IPS-NIHi7 (cell line): Measurements from ENCODE around the gene MOB3B.

Source experiments
- DNase-seq: peaks from one replicate; pipeline ENCODE4 v3.0.0; 2012; ENCODE audit warnings: mixed read lengths; ENCODE audit errors: extremely low spot score

MOB3B gene

DNA sequence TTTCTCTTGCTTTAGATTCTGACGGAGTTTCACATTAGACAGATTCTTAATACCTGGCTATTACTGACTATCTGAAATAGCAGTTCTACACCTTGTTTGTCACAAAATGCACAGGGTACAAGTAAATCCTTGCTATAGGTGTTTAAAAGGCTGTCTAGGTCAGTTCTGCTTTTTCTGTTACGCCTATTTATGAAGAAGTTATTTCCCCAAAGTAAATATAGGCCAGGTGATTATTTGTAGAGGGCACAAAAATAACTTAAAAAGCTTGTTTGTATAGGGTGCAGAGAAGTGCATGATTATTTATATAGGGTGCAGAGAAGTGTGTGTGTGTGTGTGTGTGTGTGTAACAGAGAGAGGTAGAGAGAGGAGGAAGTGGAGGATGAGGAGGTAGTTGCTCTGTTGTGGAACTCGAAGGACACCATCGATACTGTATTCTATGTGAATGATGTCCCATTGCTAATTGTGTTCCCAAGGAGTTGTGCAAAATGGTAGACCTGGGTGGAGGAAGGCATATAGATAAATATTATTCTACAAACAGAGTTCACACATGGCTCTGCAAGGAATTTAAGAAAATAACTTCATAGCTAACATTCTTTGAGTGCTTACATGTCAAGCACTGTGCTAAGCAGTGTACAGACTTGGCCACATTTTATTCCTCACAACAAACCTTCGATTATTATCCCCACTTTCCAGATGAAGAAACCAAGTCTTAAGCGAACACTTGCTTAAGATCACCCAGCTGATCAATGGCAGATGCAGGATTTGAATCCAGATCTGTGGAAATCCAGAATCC is 136.4 kb downstream of the MOB3B start:
- DNase-seq, result no peak

- no peak for DNase-seq
Measured at GRCh38 chr9:27392451-27392850, 137.2 kb downstream of the MOB3B start.

GRCh38 chr9:27391040-27391895 is 138.3 kb downstream of the MOB3B start:
- DNase-seq, result no peak

DNA sequence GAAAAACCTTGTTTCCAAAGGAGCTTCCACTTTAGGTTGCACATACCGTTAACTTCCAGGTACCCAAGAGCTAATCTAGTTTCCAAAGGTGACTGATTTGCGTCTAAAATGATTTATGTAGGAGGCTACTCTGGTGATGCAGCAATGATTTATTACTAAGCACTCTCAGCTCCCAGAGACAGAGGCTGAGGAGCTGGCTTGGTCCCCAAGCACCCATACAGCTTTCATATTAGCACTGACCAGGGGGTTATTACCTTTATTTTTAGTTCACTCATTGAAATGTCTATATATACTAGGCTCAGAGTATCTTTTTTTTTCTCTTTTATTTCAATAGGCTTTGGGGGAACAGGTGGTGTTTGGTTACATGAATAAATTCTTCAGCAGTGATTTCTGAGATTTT is 141.5 kb downstream of the MOB3B start:
- no peak for DNase-seq

DNA sequence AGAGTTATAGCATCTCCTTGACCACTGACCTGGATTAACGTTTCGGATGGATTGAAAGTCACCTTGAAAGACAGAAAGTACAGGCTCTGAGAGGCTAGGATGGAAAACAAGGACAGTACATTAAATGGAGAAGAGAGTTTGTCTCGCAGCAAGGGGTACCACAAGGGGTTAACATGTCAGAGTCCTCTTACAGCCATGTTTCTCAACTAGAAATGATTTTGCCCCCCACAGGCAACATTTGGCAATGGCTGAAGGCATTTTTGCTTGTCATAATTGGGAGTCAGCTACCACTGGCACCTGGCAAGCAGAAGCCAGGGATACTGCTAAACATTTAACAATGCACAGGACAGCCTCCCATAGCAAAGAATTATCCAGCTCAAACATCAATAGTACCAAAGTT is 141.9 kb downstream of the MOB3B start:
- DNase-seq, result no peak

GRCh38 chr9:27386571-27387091 is 143.0 kb downstream of the MOB3B start:
- no peak for DNase-seq

DNA sequence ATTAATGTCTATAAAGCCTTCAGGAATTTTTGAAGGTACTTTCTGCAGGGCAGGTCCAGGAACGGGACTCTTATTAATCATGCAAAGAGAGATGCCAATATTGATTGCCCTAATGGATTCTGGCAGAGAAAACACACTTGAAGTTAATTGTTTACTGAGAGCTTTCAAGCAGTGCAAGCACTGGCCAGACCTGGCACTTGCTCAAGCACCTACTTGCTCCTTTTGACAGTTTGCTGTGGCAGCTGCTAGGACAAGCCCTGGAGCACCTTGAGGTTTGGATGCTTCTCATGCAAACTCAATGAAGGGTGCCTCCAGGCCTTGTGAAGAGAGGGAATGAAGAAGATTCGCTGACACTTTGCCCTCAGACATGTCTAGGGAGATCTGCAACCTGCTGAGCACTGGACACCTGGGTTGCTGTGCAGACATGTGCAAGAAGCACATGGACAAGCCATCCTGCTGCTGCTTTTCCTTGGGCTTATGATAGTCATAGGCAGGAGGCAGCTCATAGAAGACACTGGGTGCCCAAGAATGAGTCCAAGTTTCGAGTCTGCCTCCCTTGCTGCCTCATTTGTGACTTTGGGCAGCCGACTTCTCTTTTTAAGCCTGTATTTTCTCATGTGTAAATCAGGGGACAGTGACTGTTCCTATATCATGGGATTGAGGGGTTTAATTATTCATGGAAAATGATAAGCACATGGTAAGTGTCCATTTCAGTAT is 143.8 kb downstream of the MOB3B start:
- DNase-seq, result no peak

GRCh38 chr9:27384262-27385014 is 145.2 kb downstream of the MOB3B start:
- DNase-seq, result no peak

DNA sequence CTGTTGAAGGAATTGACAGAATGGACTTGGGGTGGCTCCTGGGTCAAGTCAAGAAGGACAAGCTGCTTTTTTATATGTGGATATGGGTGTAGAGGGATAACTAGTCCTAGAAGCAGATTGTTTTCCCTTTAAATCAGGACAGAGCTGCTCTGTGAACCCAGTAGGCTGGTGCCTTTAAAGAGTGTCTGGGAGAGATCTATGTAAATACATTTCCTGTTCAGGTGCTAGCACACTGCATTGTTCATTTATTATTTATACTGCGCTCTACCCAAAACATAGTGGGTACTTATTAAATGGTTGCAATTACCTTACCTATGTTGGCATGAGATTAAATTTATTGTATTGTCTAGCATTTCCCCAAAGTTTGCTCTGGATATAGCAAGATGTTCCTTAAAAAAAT is 146.1 kb downstream of the MOB3B start:
- no peak for DNase-seq

GRCh38 chr9:27382975-27383374 is 146.6 kb downstream of the MOB3B start:
- no peak for DNase-seq

GRCh38 chr9:27382308-27382707 is 147.3 kb downstream of the MOB3B start:
- DNase-seq, result no peak

- no peak for DNase-seq
Measured at GRCh38 chr9:27379311-27380251, 150.0 kb downstream of the MOB3B start.

GRCh38 chr9:27377811-27378456 is 151.7 kb downstream of the MOB3B start:
- no peak for DNase-seq

DNA sequence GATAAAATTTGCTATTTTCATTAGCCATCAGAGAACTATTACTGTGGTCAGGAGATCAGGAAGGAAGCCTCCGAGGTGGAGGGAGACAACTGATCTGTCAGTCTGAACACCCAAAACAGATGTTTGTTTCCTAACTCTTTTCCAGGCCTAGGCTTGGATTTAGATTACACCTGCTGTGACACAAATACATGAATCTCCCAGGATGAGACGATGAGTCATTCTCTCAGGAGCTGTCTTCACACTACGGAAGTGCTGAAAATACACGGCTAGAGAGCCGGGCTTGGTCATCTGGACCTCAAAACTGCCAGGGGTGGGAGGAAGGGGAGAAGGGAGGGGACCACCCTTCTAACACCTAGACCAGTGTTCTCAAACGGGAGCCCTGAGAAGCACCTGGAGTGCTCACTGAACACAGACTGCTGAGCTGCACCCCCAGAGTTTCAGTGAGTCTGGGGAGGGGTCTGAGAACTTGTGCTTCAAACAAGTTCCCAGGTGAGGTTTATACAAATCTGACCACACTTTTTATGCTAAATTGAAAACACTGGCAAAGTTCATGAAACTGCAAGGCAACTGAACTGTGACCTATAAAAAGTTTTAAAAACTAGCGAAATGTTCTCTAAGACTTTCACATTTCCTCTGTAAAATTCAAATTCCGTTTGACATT is 152.3 kb downstream of the MOB3B start:
- peak; percentile 47 for DNase-seq

DNA sequence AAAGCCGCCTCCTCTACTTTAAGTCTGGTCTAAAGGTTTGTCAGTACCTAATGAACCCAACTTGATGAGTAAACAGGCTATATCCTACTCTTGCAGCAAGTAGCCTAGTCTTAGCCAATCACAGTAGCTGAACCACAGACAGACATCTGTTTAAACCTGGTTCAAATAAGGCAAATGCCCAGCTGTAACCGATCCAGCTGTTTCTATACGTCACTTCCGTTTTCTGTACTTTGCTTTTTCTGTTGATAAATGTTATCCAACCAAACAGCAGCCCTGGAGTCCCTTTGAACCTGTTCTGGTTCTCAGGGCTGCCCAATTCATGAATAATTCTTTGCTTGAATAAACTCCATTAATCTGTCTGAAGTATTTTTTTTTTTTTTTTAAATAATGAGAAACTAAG is 155.8 kb downstream of the MOB3B start:
- DNase-seq, result no peak

- DNase-seq, result no peak
Measured at GRCh38 chr9:27372615-27373014, 157.0 kb downstream of the MOB3B start.

DNA sequence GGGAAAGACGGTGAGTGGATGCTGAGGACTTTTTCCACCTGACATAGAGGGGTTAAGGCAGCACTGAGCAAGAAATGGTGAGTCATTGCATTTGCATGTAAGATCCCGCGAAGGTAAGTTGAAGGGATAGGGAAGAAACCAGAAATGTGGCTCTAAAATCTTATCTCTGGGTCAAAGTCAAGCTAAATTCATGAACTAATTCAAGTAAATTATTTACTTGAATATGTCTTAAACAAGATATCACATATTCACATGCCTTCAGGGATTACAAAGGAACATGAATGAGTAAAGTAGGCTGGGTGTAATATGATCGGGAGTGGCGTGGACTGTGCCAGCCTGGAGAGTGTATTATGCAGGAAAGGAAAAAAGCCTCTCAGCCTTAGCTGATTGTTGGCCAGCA is 158.2 kb downstream of the MOB3B start:
- DNase-seq, result peak; percentile 40

GRCh38 chr9:27369591-27369990 is 160.0 kb downstream of the MOB3B start:
- DNase-seq, result peak; percentile 43

DNA sequence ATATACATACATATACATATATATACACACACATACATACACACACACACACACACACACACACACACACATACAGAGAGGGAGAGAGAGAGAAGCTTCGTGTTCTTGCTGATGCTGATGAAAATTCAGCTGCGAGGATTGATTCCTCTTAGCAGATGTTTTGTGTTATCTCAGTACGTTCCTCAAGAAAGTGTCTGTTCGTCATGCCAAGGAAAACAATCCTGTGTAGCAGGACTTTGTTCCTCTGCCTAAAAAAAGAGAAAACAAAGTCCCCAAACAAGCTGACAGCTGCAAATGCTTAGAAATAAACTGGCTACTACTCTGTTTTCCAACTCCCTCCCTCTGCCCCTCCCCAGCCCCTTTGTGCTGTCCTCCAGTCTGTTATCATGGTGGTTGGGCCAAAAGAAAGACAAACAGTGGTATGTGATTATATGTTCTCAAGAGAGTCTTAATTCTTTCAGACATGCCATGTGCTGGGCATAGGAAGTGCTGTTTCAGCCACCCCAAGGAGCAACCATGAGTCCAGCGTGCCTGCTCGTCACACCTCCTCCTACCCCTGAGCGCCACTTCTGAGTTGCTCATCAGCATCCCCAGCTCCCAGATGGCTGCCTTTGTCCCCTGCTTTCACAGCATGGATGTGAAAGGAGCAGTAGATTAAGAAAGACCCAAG is 161.2 kb downstream of the MOB3B start:
- DNase-seq, result no peak
